ENCODE measurements around the gene D2HGDH. TPM values are rescaled to one million over a fixed set of nuclear protein-coding genes. Genes with fewer than 3 reads are reported as not detected.

D2HGDH gene
- polyA plus RNA-seq, 1 experiment, result 16.1 TPM

GRCh38 chr2:241748468-241749256 lies 14.2 kb downstream of the D2HGDH start:
- TF ChIP-seq CTCF (IDR thresholded peaks at IDR 0.05; ENCODE audit: insufficient read depth, low read depth, low read length), result no peak
- peaks cover 18% of the 10 kb centered on the region for H3K36me3 ChIP-seq (ENCODE audit: control insufficient read depth, insufficient read depth, low read length)
- DNase-seq (ENCODE audit: low read depth), result no peak
- CTCF ChIA-PET, result interaction anchor here (0.7 kb wide), 1 partner anchor 105 kb away, joined by 3 read pairs; no protein-coding TSS in a partner anchor
- POLR2A ChIA-PET, result no interaction called here
- H3K4me3 ChIP-seq (ENCODE audit: low read depth, low read length), result no peak overlapping the region
- no peaks in the 10 kb centered on the region for H3K27me3 ChIP-seq (ENCODE audit: control insufficient read depth, insufficient read depth, low read length)

GRCh38 chr2:241750076-241750840 lies 15.8 kb downstream of the D2HGDH start:
- DNase-seq (ENCODE audit: low read depth), result no peak
- Histone ChIP-seq H3K36me3 (ENCODE audit: control insufficient read depth, insufficient read depth, low read length) (peaks cover 12% of the 10 kb centered on the region), H3K27me3 (ENCODE audit: control insufficient read depth, insufficient read depth, low read length) (no peaks in the 10 kb centered on the region), H3K4me3 (ENCODE audit: low read depth, low read length) (no peak overlapping the region)
- no peak for TF ChIP-seq CTCF (IDR thresholded peaks at IDR 0.05; ENCODE audit: insufficient read depth, low read depth, low read length)
- ChIA-PET CTCF (no interaction called here), POLR2A (no interaction called here)

- ChIA-PET CTCF (no interaction called here), POLR2A (no interaction called here)
- peaks cover 17% of the 10 kb centered on the region for H3K36me3 ChIP-seq (ENCODE audit: control insufficient read depth, insufficient read depth, low read length)
- no peak for TF ChIP-seq CTCF (IDR thresholded peaks at IDR 0.05; ENCODE audit: insufficient read depth, low read depth, low read length)
- no peaks in the 10 kb centered on the region for H3K27me3 ChIP-seq (ENCODE audit: control insufficient read depth, insufficient read depth, low read length)
- H3K4me3 ChIP-seq (ENCODE audit: low read depth, low read length), result no peak overlapping the region
- DNase-seq (ENCODE audit: low read depth), result no peak
Measured at GRCh38 chr2:241751152-241751551, 16.7 kb downstream of the D2HGDH start.

GRCh38 chr2:241751776-241752175 lies 17.3 kb downstream of the D2HGDH start:
- ChIA-PET CTCF (no interaction called here), POLR2A (no interaction called here)
- no peak for DNase-seq (ENCODE audit: low read depth)
- TF ChIP-seq CTCF (IDR thresholded peaks at IDR 0.05; ENCODE audit: insufficient read depth, low read depth, low read length), result no peak
- H3K4me3 ChIP-seq (ENCODE audit: low read depth, low read length), result no peak overlapping the region
- peaks cover 17% of the 10 kb centered on the region for H3K36me3 ChIP-seq (ENCODE audit: control insufficient read depth, insufficient read depth, low read length)
- no peaks in the 10 kb centered on the region for H3K27me3 ChIP-seq (ENCODE audit: control insufficient read depth, insufficient read depth, low read length)

GRCh38 chr2:241752253-241752652 lies 17.8 kb downstream of the D2HGDH start:
- DNase-seq (ENCODE audit: low read depth), result no peak
- no peaks in the 10 kb centered on the region for H3K27me3 ChIP-seq (ENCODE audit: control insufficient read depth, insufficient read depth, low read length)
- no peak for TF ChIP-seq CTCF (IDR thresholded peaks at IDR 0.05; ENCODE audit: insufficient read depth, low read depth, low read length)
- ChIA-PET CTCF (no interaction called here), POLR2A (no interaction called here)
- peaks cover 18% of the 10 kb centered on the region for H3K36me3 ChIP-seq (ENCODE audit: control insufficient read depth, insufficient read depth, low read length)
- H3K4me3 ChIP-seq (ENCODE audit: low read depth, low read length), result no peak overlapping the region

Data from BJ (cell line).